Gastrocnemius medialis (tissue), 4 donors: ENCODE data around the gene DTD1. TPM values are rescaled to one million over a fixed set of nuclear protein-coding genes. Genes with fewer than 3 reads are reported as not detected.

ENCODE experiments used
- ATAC-seq, 2 donors: fragments of 150-250 bp; one replicate each; pipeline ENCODE4 v1.9.1; 2016
- DNase-seq, 2 donors: peaks; one replicate each; pipeline ENCODE4 v3.0.0-alpha.2; 2019
- H3K27ac ChIP-seq, 4 donors: fragments of 200-600 bp; sonication (generic); 1 replicate in 1 of 4; 2 replicates in 3 of 4; pipeline ENCODE4 v1.5.1; 2016 to 2018; ENCODE audit warnings: mild to moderate bottlenecking in 2 of 4, moderate library complexity in 1 of 4
- H3K27me3 ChIP-seq, 3 donors: fragments of 200-600 bp; sonication (generic) in 2 of 3; 1 replicate in 1 of 3; 2 replicates in 2 of 3; pipeline versions ENCODE4 v1.5.1 to v1.6.0; 2016 to 2019; ENCODE audit warnings: mild to moderate bottlenecking in 1 of 3, moderate library complexity in 1 of 3
- H3K36me3 ChIP-seq, 2 donors: fragments of 200-600 bp; sonication (generic) in 1 of 2; one replicate each; pipeline ENCODE4 v1.5.1; 2017 to 2018
- H3K4me1 ChIP-seq, 2 donors: fragments of 200-600 bp; sonication (generic) in 1 of 2; one replicate each; pipeline ENCODE4 v1.5.1; 2016 to 2017; ENCODE audit warnings: mild to moderate bottlenecking in 2 of 2
- H3K4me3 ChIP-seq, 4 donors: fragments of 200-600 bp; sonication (generic) in 3 of 4; 1 replicate in 1 of 4; 2 replicates in 3 of 4; pipeline ENCODE4 v1.5.1; 2016 to 2019; ENCODE audit warnings: mild to moderate bottlenecking in 2 of 4
- H3K9me3 ChIP-seq, 3 donors: fragments of 200-600 bp; sonication (generic) in 2 of 3; 1 replicate in 1 of 3; 2 replicates in 2 of 3; pipeline ENCODE4 v1.5.1; 2016 to 2019
- CTCF ChIP-seq, 5 experiments: fragments of 450-650 bp in 3 of 5; fragments of 200-600 bp in 2 of 5; sonication (generic) in 2 of 5; IDR thresholded peaks in 4 of 5; conservative IDR thresholded peaks in 1 of 5; 1 replicate in 4 of 5; 2 replicates in 1 of 5; pipeline ENCODE4 v1.5.1; 2016 to 2019; ENCODE audit warnings: antibody characterized with exemption in 5 of 5, mild to moderate bottlenecking in 3 of 5, moderate library complexity in 3 of 5
- POLR2A ChIP-seq, 2 donors: fragments of 450-650 bp; IDR thresholded peaks; one replicate each; pipeline ENCODE4 v1.6.1; 2017; ENCODE audit warnings: antibody characterized with exemption in 2 of 2, mild to moderate bottlenecking in 2 of 2, moderate library complexity in 2 of 2
- in situ Hi-C, 4 donors: fragments of 200-750 bp; cut with MboI; loops; one replicate each; pipeline versions ENCODE4 v1.15.0 to v1.8.0; 2017; ENCODE audit warnings: low sequenced_read_pairs in 4 of 4
- intact Hi-C: fragments of 100-400 bp; cut with DNase I; formaldehyde crosslinking; loops from one replicate; pipeline ENCODE4 v1.15.1; 2023; ENCODE audit warnings: low total_unique reads
- total RNA-seq, 4 donors: library from RNA; depleted of rRNA; stranded (reverse); fragments of >200 nt; gene quantifications; one replicate each; pipeline versions ENCODE4 v1.1.0 to v1.2.3, GENCODE V29; 2016

DTD1 gene
- total RNA-seq = 10 to 100 TPM; 18.0 to 33.0 (median 26.5) TPM

- Histone ChIP-seq H3K36me3 (no peaks in the 10 kb centered on the region), H3K27ac (peak within 1 kb of the TSS; percentile 45 to 76 (median 68)), H3K27me3 (no peaks in the 10 kb centered on the region), H3K4me1 (peaks cover 8 to 12% of the 10 kb centered on the region in 2 donors), H3K9me3 (no peaks in the 10 kb centered on the region), H3K4me3 (peak within 1 kb of the TSS; percentile 63 to 83 (median 73))
- peak; percentile 84 to 90 for DNase-seq
- intact Hi-C loops (loop anchor here (2.0 to 5.0 kb wide), 3 partner anchors 19 to 301 kb away; partner anchors contain the start of genes SEC23B and ZNF133), in situ Hi-C loops (loop anchor here in 1 of 4 donors (25.0 kb wide), 1 partner anchor 199 kb away; no protein-coding TSS in a partner anchor)
- peak; percentile 47 to 87 (median 72) for TF ChIP-seq CTCF (IDR thresholded peaks at IDR 0.05 in 4 of 5, conservative IDR thresholded peaks at IDR 0.05 in 1 of 5)
- TF ChIP-seq POLR2A (IDR thresholded peaks at IDR 0.05) = peak; percentile 44 to 53
- peak; percentile 94 to 95 for ATAC-seq
These were observed at the start of gene DTD1 for GRCh38 chr20:18587665-18588573. Gene DTD1 (plus strand): TSS chr20:18588054. CDS start chr20:18588073, 19 bp downstream.

GRCh38 chr20:18541741-18542140 is 46.1 kb upstream of the DTD1 start:
- ATAC-seq = no peak
- intact Hi-C loops = no loop called here
- no peak overlapping the region for H3K27ac ChIP-seq
- H3K36me3 ChIP-seq = peaks cover 0 to 78% of the 10 kb centered on the region in 2 donors
- TF ChIP-seq POLR2A (IDR thresholded peaks at IDR 0.05) = no peak
- TF ChIP-seq CTCF (IDR thresholded peaks at IDR 0.05 in 4 of 5, conservative IDR thresholded peaks at IDR 0.05 in 1 of 5) = no peak
- no peaks in the 10 kb centered on the region for H3K9me3 ChIP-seq
- H3K4me1 ChIP-seq = no peaks in the 10 kb centered on the region
- in situ Hi-C loops = no loop called here
- no peak for DNase-seq
- H3K27me3 ChIP-seq = no peaks in the 10 kb centered on the region
- H3K4me3 ChIP-seq = no peak overlapping the region

GRCh38 chr20:18543216-18543615 is 44.6 kb upstream of the DTD1 start:
- intact Hi-C loops = no loop called here
- no peaks in the 10 kb centered on the region for H3K9me3 ChIP-seq
- in situ Hi-C loops = no loop called here
- no peak overlapping the region for H3K27ac ChIP-seq
- no peak overlapping the region for H3K4me3 ChIP-seq
- no peaks in the 10 kb centered on the region for H3K4me1 ChIP-seq
- peaks cover 0 to 86% of the 10 kb centered on the region in 2 donors for H3K36me3 ChIP-seq
- DNase-seq (no peak), ATAC-seq (no peak)
- TF ChIP-seq CTCF (IDR thresholded peaks at IDR 0.05 in 4 of 5, conservative IDR thresholded peaks at IDR 0.05 in 1 of 5) (no peak), POLR2A (IDR thresholded peaks at IDR 0.05) (no peak)
- no peaks in the 10 kb centered on the region for H3K27me3 ChIP-seq

- no peaks in the 10 kb centered on the region for H3K4me1 ChIP-seq
- TF ChIP-seq POLR2A (IDR thresholded peaks at IDR 0.05) (no peak), CTCF (IDR thresholded peaks at IDR 0.05 in 4 of 5, conservative IDR thresholded peaks at IDR 0.05 in 1 of 5) (no peak)
- peaks cover 0 to 89% of the 10 kb centered on the region in 2 donors for H3K36me3 ChIP-seq
- H3K9me3 ChIP-seq = no peaks in the 10 kb centered on the region
- intact Hi-C loops (no loop called here), in situ Hi-C loops (no loop called here)
- no peaks in the 10 kb centered on the region for H3K27me3 ChIP-seq
- H3K4me3 ChIP-seq = no peak overlapping the region
- no peak overlapping the region for H3K27ac ChIP-seq
- DNase-seq = no peak
- no peak for ATAC-seq
These were observed 43.9 kb upstream of the DTD1 start for GRCh38 chr20:18543932-18544331.
